Right lobe of liver (tissue), 4 donors: Measurements from ENCODE around the gene CRACDL.

Experiments used
- CTCF ChIP-seq, 4 donors: fragments of 200-600 bp in 3 of 4; fragments of 450-650 bp in 1 of 4; IDR thresholded peaks; one replicate each; pipeline versions ENCODE4 v1.5.1 to v1.8.0; 2016 to 2022; ENCODE audit warnings: antibody characterized with exemption in 4 of 4, mild to moderate bottlenecking in 2 of 4
- POLR2A ChIP-seq: fragments of 450-650 bp; IDR thresholded peaks from one replicate; pipeline ENCODE4 v1.6.1; 2017; ENCODE audit warnings: antibody characterized with exemption, mild to moderate bottlenecking
- donor health status: DM: no; HTN: no; CAD: no.
- donor health status: DM: no; HTN: no; CAD: no.
- donor health status: DM: no; HTN: yes; CAD: no.

GRCh38 chr2:98903064-98903355 is 33.0 kb downstream of the CRACDL start:
- TF ChIP-seq CTCF (IDR thresholded peaks at IDR 0.05): no peak
- no peak for TF ChIP-seq POLR2A
